Activated T-cell treated with anti-CD3 and anti-CD28 coated beads for 1 hour (primary cell): ENCODE data around the gene BPIFA2.
"Not testable (repeated sequence)": the region's sequence is repeated elsewhere in the genome, so short reads cannot be mapped to it uniquely, and the experiment has no call there.

Source experiments
- DNase-seq: peaks from one replicate; pipeline ENCODE4 v3.0.0-alpha.2; 2020; ENCODE audit warnings: low read depth

Gene BPIFA2

GRCh38 chr20:33167859-33168258 lies at the start of gene BPIFA2:
Gene BPIFA2 (plus strand): TSS chr20:33168159. CDS start chr20:33169146, 987 bp downstream.
- DNase-seq = no peak

GRCh38 chr20:33119725-33120720 lies 47.9 kb upstream of the BPIFA2 start:
- no peak for DNase-seq

- no peak for DNase-seq
Measured at GRCh38 chr20:33120934-33121333, 47.0 kb upstream of the BPIFA2 start.

GRCh38 chr20:33122297-33122696 lies 45.7 kb upstream of the BPIFA2 start:
- DNase-seq = not testable (repeated sequence)

GRCh38 chr20:33124261-33124660 lies 43.7 kb upstream of the BPIFA2 start:
- no peak for DNase-seq

GRCh38 chr20:33124994-33125393 lies 43.0 kb upstream of the BPIFA2 start:
- no peak for DNase-seq

GRCh38 chr20:33125983-33126382 lies 42.0 kb upstream of the BPIFA2 start:
- no peak for DNase-seq

- no peak for DNase-seq
Measured at GRCh38 chr20:33127422-33128097, 40.4 kb upstream of the BPIFA2 start.

- DNase-seq = no peak
Measured at GRCh38 chr20:33130568-33131061, 37.3 kb upstream of the BPIFA2 start.

GRCh38 chr20:33131949-33132473 lies 35.9 kb upstream of the BPIFA2 start:
- no peak for DNase-seq

- no peak for DNase-seq
Measured at GRCh38 chr20:33132513-33133372, 35.2 kb upstream of the BPIFA2 start.

- DNase-seq = no peak
Measured at GRCh38 chr20:33133373-33133941, 34.5 kb upstream of the BPIFA2 start.

GRCh38 chr20:33137195-33137594 lies 30.8 kb upstream of the BPIFA2 start:
- no peak for DNase-seq

- no peak for DNase-seq
Measured at GRCh38 chr20:33139467-33139866, 28.5 kb upstream of the BPIFA2 start.

GRCh38 chr20:33145521-33145920 lies 22.4 kb upstream of the BPIFA2 start:
- no peak for DNase-seq

GRCh38 chr20:33147299-33147698 lies 20.7 kb upstream of the BPIFA2 start:
- DNase-seq = no peak

GRCh38 chr20:33148040-33148439 lies 19.9 kb upstream of the BPIFA2 start:
- DNase-seq = no peak

- no peak for DNase-seq
Measured at GRCh38 chr20:33154252-33154651, 13.7 kb upstream of the BPIFA2 start.

- DNase-seq = no peak
Measured at GRCh38 chr20:33158637-33159385, 9.1 kb upstream of the BPIFA2 start.

GRCh38 chr20:33159713-33160112 lies 8.2 kb upstream of the BPIFA2 start:
- DNase-seq = no peak

GRCh38 chr20:33160681-33161080 lies 7.3 kb upstream of the BPIFA2 start:
- DNase-seq = no peak
